NCI-H2107 treated with DMSO at 0.1 percent for 48 hours (cell line): Measurements from ENCODE around the gene C12orf57.

Experiments
- DNase-seq: peaks from one replicate; lab custom pipeline; 2025; ENCODE audit not compliant: unreplicated experiment; lab: John Stamatoyannopoulos, UW

The C12orf57 gene

DNA sequence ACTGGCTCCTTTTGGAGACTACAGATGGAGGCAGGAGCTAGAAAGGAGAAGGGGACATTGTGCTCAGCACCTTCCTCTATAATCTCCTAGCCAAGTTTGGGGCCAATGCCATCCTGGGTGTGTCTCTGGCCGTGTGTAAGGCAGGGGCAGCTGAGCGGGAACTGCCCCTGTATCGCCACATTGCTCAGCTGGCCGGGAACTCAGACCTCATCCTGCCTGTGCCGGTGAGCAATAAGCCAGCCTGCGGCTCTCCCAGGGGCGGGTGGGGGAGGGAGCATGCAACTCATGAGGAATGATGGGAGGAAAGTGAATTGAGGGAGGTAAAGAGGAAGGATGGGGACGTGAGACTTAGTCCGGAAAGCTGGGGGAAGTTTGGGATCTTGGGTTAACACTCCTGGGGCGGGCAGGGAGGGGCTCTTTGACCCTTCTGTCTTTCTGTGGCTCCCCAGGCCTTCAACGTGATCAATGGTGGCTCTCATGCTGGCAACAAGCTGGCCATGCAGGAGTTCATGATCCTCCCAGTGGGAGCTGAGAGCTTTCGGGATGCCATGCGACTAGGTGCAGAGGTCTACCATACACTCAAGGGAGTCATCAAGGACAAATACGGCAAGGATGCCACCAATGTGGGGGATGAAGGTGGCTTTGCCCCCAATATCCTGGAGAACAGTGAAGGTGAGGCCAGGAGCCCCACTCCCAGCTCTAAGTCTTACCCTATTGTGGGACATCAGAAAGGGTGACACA is 26.2 kb upstream of the C12orf57 start:
- DNase-seq = no peak

DNA sequence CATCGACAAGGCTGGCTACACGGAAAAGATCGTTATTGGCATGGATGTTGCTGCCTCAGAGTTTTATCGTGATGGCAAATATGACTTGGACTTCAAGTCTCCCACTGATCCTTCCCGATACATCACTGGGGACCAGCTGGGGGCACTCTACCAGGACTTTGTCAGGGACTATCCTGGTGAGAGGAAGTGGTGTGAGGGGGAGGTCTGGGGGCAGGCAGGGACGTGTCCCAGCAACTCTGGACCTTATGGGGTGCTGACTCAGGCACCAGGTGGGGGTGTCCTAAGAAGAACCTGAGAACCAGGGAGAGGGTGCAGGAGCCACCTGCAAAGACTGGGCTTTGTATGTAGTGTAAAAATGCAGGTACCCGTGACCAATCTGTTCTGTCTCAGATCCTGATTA is 24.2 kb upstream of the C12orf57 start:
- DNase-seq = no peak

DNA sequence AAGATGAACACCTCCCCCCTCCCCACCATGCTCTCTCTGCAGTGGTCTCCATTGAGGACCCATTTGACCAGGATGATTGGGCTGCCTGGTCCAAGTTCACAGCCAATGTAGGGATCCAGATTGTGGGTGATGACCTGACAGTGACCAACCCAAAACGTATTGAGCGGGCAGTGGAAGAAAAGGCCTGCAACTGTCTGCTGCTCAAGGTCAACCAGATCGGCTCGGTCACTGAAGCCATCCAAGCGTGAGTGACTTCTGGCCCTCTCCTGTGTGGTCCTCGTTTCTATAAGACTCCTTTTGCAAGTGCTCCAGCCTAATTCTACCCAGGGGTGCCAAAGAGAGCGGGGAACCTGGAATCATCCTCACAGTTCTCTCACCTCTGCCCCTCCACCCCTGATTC is 22.3 kb upstream of the C12orf57 start:
- no peak for DNase-seq

DNA sequence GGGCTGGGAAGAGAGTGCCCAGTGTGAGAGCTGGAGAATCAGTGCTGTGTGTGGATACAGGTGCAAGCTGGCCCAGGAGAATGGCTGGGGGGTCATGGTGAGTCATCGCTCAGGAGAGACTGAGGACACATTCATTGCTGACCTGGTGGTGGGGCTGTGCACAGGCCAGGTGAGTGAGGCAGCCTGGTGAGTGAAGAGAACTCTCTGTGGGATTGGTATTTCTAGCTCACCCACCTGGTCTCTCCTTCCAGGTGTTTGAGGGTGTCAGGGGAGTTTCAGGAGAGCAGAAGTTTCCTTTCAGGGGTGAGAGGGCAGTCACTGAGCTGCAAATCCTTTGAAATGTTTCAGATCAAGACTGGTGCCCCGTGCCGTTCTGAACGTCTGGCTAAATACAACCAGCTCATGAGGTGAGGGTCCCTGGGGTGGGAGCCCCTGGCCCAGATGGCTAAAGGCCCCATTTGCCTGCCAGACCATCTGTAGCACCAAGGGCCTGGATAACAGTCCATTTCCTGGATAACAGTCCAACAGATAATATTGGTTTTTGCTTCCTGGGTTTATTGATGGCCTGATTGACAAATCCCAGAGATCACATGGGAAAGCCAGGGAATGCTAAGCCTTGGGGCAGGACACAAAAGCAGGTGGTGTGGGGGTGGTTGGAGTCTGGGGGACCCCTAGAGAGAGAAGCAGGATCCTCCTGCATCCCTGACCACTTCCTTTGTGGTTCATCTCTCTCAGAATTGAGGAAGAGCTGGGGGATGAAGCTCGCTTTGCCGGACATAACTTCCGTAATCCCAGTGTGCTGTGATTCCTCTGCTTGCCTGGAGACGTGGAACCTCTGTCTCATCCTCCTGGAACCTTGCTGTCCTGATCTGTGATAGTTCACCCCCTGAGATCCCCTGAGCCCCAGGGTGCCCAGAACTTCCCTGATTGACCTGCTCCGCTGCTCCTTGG is 21.6 kb upstream of the C12orf57 start:
- DNase-seq = no peak

DNA sequence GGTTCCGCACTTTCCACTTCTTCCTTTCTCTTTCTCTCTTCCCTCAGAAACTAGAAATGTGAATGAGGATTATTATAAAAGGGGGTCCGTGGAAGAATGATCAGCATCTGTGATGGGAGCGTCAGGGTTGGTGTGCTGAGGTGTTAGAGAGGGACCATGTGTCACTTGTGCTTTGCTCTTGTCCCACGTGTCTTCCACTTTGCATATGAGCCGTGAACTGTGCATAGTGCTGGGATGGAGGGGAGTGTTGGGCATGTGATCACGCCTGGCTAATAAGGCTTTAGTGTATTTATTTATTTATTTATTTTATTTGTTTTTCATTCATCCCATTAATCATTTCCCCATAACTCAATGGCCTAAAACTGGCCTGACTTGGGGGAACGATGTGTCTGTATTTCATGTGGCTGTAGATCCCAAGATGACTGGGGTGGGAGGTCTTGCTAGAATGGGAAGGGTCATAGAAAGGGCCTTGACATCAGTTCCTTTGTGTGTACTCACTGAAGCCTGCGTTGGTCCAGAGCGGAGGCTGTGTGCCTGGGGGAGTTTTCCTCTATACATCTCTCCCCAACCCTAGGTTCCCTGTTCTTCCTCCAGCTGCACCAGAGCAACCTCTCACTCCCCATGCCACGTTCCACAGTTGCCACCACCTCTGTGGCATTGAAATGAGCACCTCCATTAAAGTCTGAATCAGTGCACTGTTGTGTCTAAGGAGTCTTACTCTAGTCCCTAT is 20.7 kb upstream of the C12orf57 start:
- no peak for DNase-seq

DNA sequence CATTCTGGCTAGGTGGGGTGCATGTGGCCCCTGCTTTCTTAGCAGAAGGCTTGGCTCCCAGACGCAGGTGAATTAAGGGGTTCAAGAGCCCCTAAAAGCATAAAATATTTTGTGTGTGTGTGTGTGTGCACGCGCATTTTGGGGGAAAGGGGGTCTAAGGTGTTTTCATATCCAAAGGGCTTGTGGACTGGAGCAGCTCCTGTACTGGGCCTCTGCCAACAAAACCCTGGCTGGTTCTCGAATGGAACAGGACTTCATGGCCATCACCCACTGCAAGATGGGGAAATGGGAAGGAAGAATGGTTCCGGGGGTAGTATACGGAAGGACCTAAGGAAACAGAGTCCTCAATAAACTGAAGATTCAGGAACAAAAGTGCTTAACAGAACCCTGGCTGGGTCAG is 20.0 kb upstream of the C12orf57 start:
- DNase-seq = no peak

DNA sequence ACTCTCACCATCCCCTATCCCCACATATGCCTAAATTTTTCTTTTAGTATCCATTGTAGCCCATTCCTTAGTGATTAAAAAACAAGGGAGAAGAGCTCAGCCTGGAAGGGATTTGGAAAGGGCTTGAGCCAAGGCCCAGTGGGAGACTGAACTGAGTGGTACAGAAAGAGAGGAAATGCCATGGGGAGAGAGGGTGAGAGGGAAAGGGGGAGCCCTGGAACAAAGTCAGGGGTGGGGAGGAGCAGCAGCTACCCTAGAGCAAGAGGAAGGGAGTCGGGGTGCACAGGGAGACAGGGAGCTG is 18.6 kb upstream of the C12orf57 start:
- DNase-seq = peak; percentile 79

DNA sequence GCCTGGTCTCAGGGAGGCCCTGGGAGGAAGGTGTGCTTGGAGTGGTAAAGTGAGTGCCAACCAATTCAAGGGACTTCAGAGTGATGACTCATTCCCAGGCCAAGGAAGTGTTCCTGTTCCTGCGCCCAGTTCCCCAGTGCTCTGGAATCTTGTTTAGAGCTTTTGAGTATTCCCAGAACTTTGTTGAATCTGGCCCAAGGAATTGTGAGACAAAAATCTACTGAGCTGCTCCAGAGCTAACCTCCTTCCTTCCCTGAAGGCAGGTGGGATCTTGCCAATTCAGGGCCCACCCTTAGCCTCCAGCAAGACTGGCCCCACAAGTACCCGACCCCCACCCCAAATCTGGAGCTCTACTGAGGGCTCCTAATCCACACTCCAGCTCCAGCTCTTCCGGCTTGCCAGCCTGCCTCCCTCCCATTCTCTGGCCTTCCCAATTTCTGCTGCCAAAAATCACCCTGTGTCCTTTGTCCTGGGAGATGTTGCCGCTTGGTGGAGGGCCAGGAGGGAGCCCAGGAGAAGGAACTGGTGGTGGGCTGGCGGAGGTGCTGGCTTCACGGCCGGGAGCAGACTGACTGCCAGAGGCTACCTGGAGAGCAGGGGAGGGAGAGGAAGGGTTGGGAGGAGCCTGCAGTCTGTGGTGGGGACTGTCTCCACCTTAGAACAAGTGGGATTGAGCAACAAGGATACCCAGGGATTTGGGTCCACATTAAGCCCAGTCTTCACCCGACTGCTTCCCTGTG is 18.1 kb upstream of the C12orf57 start:
- DNase-seq = no peak

DNA sequence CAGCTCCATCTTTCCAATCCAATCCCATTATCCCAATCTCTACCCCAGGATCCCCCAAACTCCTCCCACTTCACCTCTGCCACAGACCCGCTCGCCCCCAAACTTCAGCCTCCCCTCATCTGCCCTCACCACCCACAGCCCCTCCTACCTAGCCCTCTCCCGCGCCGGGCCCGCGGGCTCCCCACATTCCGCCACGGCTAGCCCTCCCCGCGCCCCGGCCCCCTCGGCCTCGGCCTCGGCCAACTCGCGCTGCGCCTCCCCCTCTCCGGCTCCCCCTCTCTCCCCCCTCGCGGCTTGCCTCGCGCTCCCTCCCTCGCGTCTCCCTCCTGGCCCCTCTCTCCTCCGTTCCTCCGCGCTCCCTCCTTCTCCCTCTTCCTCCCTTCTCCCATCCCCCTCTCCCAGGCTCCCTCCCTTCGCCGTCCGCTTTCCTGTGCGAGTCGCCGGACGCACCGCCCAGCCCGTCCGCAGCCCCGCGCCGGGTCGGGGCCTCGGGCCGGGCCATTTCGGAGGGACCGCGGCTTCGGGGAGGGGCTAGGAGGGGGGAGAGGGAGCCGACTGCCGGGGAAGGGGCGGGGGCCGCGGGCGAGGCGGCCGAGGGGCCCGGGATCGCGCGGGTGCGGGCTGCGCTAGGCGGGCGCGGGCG is 16.3 kb upstream of the C12orf57 start, which contains the start of gene ATN1:
TSS of gene ATN1 (plus strand) at position 581 of the 643 bp plus-strand sequence. CDS start 6,043 bp downstream, outside the sequence.
- DNase-seq = peak; percentile 58

DNA sequence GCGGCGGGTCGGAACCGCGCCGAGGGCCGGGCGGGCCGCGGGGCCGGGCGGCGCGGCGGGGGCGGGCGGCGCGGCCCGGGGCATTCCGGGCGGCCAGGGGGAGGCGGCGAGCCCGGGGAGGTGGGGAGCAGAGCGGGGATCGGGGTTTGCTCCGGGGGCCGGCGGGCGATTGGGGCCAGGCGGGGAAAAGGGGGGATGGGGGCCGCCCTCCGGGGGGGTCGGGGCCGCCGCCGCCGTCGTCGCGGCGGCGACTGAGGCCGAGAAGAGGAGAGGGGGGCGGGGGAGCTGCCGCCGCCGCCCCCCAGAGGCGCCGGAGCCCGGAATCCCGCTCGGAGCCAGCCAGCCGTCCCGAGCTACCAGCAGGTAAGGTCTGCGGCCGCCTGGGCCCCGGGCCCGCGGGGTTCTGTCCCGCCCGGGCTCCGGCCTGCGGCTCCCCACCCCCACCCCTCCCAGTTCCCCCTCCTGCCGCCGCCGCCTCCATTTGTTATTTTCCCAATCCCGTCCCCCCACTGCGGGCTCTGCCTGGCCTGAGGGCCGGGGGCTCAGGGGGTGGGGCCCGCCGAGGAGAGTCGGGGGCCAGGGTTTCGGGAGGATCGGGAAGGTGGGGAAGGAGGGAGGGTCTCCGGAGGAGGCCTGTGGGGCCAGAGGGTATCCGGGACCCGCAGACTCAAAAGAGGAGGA is 15.7 kb upstream of the C12orf57 start:
- no peak for DNase-seq

DNA sequence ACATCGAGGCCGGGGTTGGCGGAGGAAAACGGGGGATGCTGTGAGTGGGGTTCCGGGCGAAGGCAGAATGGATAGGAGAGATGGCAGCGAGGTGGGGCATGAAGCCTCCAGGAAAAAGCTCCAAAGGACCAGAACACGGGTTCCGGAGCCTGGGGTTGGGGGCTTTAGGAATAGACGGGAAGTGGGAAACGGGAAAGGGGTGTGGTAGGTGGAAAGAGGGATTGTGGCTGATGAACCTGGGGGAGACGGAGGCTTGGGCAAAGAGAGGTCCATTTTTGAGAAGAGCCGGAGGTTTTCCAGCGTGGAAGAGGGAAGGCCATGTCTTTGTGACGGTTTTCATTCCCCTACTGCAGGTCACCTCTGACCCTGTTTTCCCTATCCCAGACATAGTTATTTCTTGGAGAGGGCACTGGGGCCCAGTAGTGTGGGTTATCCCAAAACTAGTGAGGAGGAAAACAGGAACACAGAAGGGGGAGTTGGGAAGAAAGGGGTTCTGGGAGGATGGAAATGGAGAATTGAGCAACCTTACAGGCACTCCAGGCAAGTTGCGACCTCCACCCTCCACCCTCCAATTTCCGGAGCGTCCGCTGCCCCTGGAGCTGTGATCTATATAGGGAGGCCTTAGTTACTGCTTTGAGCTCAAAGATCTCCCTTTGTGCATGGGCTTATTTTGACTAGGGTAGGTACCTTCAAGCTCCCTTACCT is 15.0 kb upstream of the C12orf57 start:
- no peak for DNase-seq

DNA sequence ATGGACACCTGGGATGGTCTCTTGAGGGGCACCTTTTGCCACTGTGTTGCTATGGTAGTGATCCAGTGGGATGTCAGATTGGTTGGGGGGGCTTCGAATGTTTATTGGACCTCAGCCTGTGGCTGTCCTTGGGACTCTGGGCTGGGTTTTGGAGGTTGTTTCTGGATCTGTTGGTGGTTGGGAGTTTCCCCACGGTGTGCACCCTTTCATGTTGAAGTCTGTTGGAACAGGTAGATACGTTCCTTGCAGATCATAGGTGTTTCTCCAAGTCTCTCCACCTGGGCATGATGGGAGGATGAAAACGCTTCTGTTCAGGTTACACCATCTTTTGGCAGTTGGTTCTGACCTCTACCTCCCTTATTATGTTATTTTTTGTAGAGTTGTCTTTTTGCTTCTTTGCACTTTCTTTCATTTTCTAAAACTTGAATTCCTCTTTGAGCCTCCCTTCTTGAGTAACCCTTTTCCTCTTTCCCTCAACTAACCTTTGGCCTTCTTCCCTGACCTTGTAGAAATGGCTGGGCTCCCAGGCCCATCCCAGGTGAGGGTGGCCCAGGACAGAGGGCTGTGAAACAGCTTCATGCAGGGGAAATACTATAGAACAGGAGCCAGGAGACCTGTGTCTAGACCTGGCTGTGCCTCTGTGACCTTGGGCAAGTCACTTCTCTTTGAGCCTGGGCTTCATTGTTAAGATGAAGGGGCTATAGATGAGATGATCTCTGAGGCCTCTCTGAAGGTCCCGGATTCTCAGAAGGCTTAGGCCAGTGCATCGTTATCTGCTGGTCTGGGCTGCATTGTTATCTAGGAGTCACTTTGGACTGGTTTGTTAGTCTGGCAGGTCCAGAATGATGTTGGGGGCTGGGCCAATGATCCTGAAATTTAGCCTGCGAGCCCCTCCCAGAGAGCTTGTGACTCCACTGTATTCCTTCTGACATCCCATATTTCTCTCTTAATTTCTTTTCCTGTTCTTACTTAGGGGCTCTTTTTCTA is 14.1 kb upstream of the C12orf57 start:
- DNase-seq = no peak

DNA sequence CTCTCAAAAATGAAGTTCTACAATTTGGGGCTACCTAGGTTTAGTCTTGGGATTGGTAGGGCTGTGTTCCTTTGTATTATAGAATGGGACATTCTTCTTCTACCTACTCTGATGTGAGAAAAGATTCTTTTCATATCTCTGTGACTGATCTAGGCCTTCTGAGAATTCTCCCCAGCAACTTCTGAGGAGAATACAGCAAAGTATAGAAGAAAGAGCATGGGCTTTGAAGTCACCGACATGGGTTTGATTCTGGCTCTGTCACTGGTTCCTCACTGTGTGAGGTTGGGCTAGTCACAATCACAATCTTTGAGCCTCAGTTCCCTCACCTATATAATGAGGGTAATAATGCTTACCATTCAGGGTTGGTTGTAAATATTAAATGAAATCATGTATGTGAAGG is 11.1 kb upstream of the C12orf57 start:
- DNase-seq = no peak

DNA sequence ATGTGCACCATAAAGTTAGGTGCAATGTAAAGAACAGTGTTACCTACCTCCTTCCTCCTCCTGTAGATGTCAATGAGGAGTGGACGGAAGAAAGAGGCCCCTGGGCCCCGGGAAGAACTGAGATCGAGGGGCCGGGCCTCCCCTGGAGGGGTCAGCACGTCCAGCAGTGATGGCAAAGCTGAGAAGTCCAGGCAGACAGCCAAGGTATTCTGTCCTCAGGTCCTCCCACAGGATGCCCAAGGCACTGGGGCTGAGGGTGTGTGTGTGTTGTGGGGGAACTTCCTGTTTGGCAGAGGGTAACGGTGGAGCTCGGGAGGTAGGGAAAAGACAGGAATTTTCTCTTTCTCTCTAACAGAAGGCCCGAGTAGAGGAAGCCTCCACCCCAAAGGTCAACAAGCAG is 9.7 kb upstream of the C12orf57 start:
- no peak for DNase-seq

DNA sequence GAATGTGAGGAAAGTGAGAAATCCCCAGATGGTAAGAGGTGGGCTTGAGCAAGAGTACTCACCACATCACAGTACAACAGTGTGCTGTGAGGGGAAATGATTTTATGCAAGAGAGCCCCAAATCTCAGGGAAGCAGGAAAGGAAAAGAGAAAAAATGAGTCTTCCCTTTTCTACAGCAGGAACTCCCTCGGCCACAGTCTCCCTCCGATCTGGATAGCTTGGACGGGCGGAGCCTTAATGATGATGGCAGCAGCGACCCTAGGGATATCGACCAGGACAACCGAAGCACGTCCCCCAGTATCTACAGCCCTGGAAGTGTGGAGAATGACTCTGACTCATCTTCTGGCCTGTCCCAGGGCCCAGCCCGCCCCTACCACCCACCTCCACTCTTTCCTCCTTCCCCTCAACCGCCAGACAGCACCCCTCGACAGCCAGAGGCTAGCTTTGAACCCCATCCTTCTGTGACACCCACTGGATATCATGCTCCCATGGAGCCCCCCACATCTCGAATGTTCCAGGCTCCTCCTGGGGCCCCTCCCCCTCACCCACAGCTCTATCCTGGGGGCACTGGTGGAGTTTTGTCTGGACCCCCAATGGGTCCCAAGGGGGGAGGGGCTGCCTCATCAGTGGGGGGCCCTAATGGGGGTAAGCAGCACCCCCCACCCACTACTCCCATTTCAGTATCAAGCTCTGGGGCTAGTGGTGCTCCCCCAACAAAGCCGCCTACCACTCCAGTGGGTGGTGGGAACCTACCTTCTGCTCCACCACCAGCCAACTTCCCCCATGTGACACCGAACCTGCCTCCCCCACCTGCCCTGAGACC is 8.2 kb upstream of the C12orf57 start:
- DNase-seq = no peak

DNA sequence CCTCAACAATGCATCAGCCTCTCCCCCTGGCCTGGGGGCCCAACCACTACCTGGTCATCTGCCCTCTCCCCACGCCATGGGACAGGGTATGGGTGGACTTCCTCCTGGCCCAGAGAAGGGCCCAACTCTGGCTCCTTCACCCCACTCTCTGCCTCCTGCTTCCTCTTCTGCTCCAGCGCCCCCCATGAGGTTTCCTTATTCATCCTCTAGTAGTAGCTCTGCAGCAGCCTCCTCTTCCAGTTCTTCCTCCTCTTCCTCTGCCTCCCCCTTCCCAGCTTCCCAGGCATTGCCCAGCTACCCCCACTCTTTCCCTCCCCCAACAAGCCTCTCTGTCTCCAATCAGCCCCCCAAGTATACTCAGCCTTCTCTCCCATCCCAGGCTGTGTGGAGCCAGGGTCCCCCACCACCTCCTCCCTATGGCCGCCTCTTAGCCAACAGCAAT is 7.6 kb upstream of the C12orf57 start:
- DNase-seq = no peak
